ENCODE measurements around the gene ADRB1.
A peak's percentile ranks its signal among the peaks of the same experiment; 100 is the strongest.

Gene ADRB1

DNA sequence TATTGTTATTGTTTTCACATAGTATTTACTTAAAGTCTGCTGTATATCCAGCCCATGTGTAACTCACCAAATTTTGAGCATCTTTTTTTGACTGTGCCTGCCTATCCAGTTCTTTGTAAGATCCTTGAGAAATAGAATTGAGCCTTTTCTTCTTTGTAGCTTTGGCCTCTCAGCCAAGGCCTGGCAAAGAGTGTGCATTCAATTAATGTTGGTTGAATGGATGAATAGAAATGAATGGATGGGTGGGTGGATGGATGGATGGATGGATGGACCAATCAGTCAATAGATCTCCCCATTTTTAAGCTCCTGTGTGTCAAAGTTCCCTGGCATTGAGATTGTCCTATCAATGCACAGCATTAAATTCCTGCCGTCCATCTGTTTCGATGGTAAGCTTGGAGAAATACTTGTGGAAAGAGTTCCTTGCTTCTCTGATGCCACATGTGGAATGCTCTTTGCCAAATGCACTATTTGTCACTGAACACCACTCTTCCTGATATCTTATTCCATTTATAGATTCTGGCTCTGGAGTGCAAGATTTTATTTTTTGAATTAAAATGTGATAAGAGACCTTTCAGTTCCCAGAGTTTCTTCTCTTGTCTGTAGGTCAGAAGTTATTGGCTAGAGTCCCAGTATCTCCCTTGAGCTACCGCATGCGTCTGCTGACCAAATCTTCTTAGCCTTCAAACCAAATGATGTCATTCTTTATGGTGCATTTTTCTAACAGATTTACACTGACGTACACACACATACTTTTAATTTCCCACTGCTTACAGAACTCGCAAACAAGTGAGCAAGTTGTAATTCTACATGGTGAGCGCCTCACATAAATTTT is 20.7 kb upstream of the ADRB1 start:
- peak overlapping the region in 1 of 3 experiments; percentile 4 for H3K27ac Mint-ChIP-seq
- no peak for TF ChIP-seq CTCF (IDR thresholded peaks at IDR 0.05; ENCODE audit: unreplicated experiment in 3 of 3)
- H3K4me1 Mint-ChIP-seq: peaks cover 29% of the 10 kb centered on the region
- peaks cover 56% of the 10 kb centered on the region for H3K27me3 Mint-ChIP-seq (ENCODE audit: low read depth)
- H3K36me3 Mint-ChIP-seq (ENCODE audit: low read depth): no peaks in the 10 kb centered on the region
- no peak overlapping the region for H3K4me3 Mint-ChIP-seq
- H3K9me3 Mint-ChIP-seq: no peaks in the 10 kb centered on the region

GRCh38 chr10:114024876-114025610 is 18.6 kb upstream of the ADRB1 start:
- H3K4me1 Mint-ChIP-seq: peaks cover 29% of the 10 kb centered on the region
- peaks cover 56% of the 10 kb centered on the region for H3K27me3 Mint-ChIP-seq (ENCODE audit: low read depth)
- no peaks in the 10 kb centered on the region for H3K36me3 Mint-ChIP-seq (ENCODE audit: low read depth)
- no peak for TF ChIP-seq CTCF (IDR thresholded peaks at IDR 0.05; ENCODE audit: unreplicated experiment in 3 of 3)
- no peak overlapping the region for H3K27ac Mint-ChIP-seq
- no peaks in the 10 kb centered on the region for H3K9me3 Mint-ChIP-seq
- H3K4me3 Mint-ChIP-seq: no peak overlapping the region

GRCh38 chr10:114025611-114026130 is 18.0 kb upstream of the ADRB1 start:
- Mint-ChIP-seq H3K9me3 (no peaks in the 10 kb centered on the region), H3K27me3 (ENCODE audit: low read depth) (peaks cover 54% of the 10 kb centered on the region), H3K4me1 (peaks cover 26% of the 10 kb centered on the region), H3K4me3 (no peak overlapping the region), H3K27ac (no peak overlapping the region), H3K36me3 (ENCODE audit: low read depth) (no peaks in the 10 kb centered on the region)
- TF ChIP-seq CTCF (IDR thresholded peaks at IDR 0.05; ENCODE audit: unreplicated experiment in 3 of 3): no peak

DNA sequence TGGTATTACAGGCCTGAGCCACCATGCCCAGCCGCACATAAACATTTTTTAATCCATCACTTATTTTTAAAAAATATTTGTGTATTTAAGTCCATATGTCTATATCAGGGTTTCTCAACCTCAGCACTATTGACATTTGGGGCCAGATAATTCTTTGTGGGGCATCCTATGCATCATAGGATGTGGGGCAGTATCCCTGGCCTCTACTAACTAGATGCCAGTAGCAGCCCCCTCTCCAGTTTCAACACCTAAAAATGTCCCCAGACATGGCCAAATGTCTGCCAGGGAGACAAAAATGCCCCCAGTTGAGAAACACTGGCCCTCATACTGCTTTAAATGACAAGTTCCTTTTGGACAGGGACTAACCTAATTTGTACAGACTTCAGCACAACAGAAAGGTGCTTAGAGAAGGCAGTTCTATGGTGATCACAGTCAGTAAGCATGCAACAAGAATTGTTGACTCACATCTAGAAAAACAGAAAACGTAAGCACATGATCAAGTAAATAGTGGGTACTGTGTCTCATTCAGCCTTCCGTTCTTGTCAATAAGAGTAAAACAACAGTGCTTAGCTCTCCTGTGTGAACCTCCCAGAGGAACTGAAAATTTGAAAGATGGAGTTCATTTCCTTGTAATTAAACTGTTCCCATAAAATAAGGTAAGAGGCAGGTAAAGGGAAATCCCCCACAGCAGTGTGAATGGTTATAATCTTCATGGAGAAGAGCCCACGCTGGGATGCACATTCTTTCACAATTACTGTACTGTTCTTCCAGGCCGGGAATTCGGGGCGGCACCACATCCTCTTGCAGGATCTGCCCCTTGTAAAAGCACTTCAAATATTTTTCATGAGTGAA is 17.3 kb upstream of the ADRB1 start:
- Mint-ChIP-seq H3K27me3 (ENCODE audit: low read depth) (peaks cover 55% of the 10 kb centered on the region), H3K4me3 (no peak overlapping the region), H3K27ac (no peak overlapping the region), H3K4me1 (peaks cover 23% of the 10 kb centered on the region), H3K9me3 (no peaks in the 10 kb centered on the region), H3K36me3 (ENCODE audit: low read depth) (no peaks in the 10 kb centered on the region)
- no peak for TF ChIP-seq CTCF (IDR thresholded peaks at IDR 0.05; ENCODE audit: unreplicated experiment in 3 of 3)

- H3K4me1 Mint-ChIP-seq: peaks cover 18% of the 10 kb centered on the region
- no peak for TF ChIP-seq CTCF (IDR thresholded peaks at IDR 0.05; ENCODE audit: unreplicated experiment in 3 of 3)
- no peaks in the 10 kb centered on the region for H3K9me3 Mint-ChIP-seq
- H3K4me3 Mint-ChIP-seq: no peak overlapping the region
- H3K27ac Mint-ChIP-seq: no peak overlapping the region
- no peaks in the 10 kb centered on the region for H3K36me3 Mint-ChIP-seq (ENCODE audit: low read depth)
- H3K27me3 Mint-ChIP-seq (ENCODE audit: low read depth): peaks cover 61% of the 10 kb centered on the region
These were observed 16.6 kb upstream of the ADRB1 start for GRCh38 chr10:114027041-114027394.
